GM19452 (cell line): ENCODE data around the gene HDAC11.
"Not testable (repeated sequence)": the region's sequence is repeated elsewhere in the genome, so short reads cannot be mapped to it uniquely, and the experiment has no call there.

Experiments
- ATAC-seq: cut with Tn5 transposase; IDR thresholded peaks from one replicate; pipeline ENCODE4 v1.9.1; 2021; ENCODE audit not compliant: unreplicated experiment

The HDAC11 gene

GRCh38 chr3:13466781-13467180 lies 13.3 kb upstream of the HDAC11 start:
- no peak for ATAC-seq

- ATAC-seq = no peak
Observed at GRCh38 chr3:13470894-13471574, 9.1 kb upstream of the HDAC11 start.

GRCh38 chr3:13472286-13472685 lies 7.8 kb upstream of the HDAC11 start:
- no peak for ATAC-seq

GRCh38 chr3:13473020-13473419 lies 7.1 kb upstream of the HDAC11 start:
- ATAC-seq = no peak

- ATAC-seq = no peak
Observed at GRCh38 chr3:13474021-13474420, 6.1 kb upstream of the HDAC11 start.

- no peak for ATAC-seq
Observed at GRCh38 chr3:13474776-13475303, 5.3 kb upstream of the HDAC11 start.

- no peak for ATAC-seq
Observed at GRCh38 chr3:13475871-13476590, 4.1 kb upstream of the HDAC11 start.

- ATAC-seq = no peak
Observed at GRCh38 chr3:13477943-13478342, 2.2 kb upstream of the HDAC11 start.

GRCh38 chr3:13479332-13479581 lies 849 bp upstream of the HDAC11 start:
- no peak for ATAC-seq

- ATAC-seq = peak; percentile 35
Observed at GRCh38 chr3:13480340-13481318, 523 bp downstream of the HDAC11 start.

- ATAC-seq = no peak
Observed at GRCh38 chr3:13482106-13482690, 2.1 kb downstream of the HDAC11 start.

GRCh38 chr3:13483286-13483685 lies 3.2 kb downstream of the HDAC11 start:
- no peak for ATAC-seq

GRCh38 chr3:13483988-13484695 lies 4.0 kb downstream of the HDAC11 start:
- no peak for ATAC-seq

GRCh38 chr3:13484851-13485590 lies 4.9 kb downstream of the HDAC11 start:
- no peak for ATAC-seq

GRCh38 chr3:13485630-13486562 lies 5.8 kb downstream of the HDAC11 start:
- ATAC-seq = not testable (repeated sequence)

- ATAC-seq = no peak
Observed at GRCh38 chr3:13487403-13487802, 7.3 kb downstream of the HDAC11 start.

GRCh38 chr3:13491206-13491974 lies 11.3 kb downstream of the HDAC11 start:
- no peak for ATAC-seq

GRCh38 chr3:13492048-13492447 lies 11.9 kb downstream of the HDAC11 start:
- no peak for ATAC-seq
